Neural cell (in vitro differentiated cells): ENCODE measurements around the gene HEXIM1. TPM values are rescaled to one million over a fixed set of nuclear protein-coding genes. Genes with fewer than 3 reads are reported as not detected.

Experiments used
- H2AFZ ChIP-seq: fragments of 200-600, 300-800 bp; sonication (generic), shearing (Covaris generic); 2 replicates; pipeline ENCODE4 v1.6.0; 2014; ENCODE audit warnings: low read depth, mild to moderate bottlenecking, antibody characterized with exemption, low read length, moderate library complexity
- H3F3A ChIP-seq: fragments of 200-600 bp; shearing (Covaris generic); 2 replicates; pipeline ENCODE4 v1.6.1; 2016; ENCODE audit warnings: mild to moderate bottlenecking, moderate library complexity, mixed read lengths, antibody characterized with exemption, low read length; ENCODE audit not compliant: insufficient read depth, poor library complexity, severe bottlenecking
- H3K27ac ChIP-seq: fragments of 200-600, 300-800 bp; sonication (generic), shearing (Covaris generic); 2 replicates; pipeline ENCODE4 v1.5.1; 2014; ENCODE audit warnings: mild to moderate bottlenecking, low read length, moderate library complexity
- H3K27me3 ChIP-seq: fragments of 300-800, 200-600 bp; sonication (generic), shearing (Covaris generic); 2 replicates; pipeline ENCODE4 v1.6.0; 2014; ENCODE audit warnings: mild to moderate bottlenecking, low read depth, low read length, moderate library complexity; ENCODE audit not compliant: insufficient read depth
- H3K36me3 ChIP-seq: fragments of 300-800, 200-600 bp; sonication (generic), shearing (Covaris generic); 2 replicates; pipeline ENCODE4 v1.5.1; 2014; ENCODE audit warnings: mild to moderate bottlenecking, antibody characterized with exemption, low read length, moderate library complexity; ENCODE audit not compliant: insufficient read depth
- H3K4me2 ChIP-seq: fragments of 300-800, 200-600 bp; sonication (generic), shearing (Covaris generic); 2 replicates; pipeline ENCODE4 v1.6.0; 2014; ENCODE audit warnings: mild to moderate bottlenecking, low read length
- H3K4me3 ChIP-seq: fragments of 300-800, 200-600 bp; sonication (generic), shearing (Covaris generic); 2 replicates; pipeline ENCODE4 v1.5.1; 2014; ENCODE audit warnings: mild to moderate bottlenecking, low read length, moderate library complexity
- H3K79me2 ChIP-seq: fragments of 200-600 bp; shearing (Covaris generic); replicated peaks from 2 replicates; pipeline ENCODE4 v1.6.0; 2014; ENCODE audit warnings: mild to moderate bottlenecking, low read length, moderate library complexity; ENCODE audit not compliant: insufficient read depth
- H3K9ac ChIP-seq: fragments of 300-800, 200-600 bp; sonication (generic), shearing (Covaris generic); 2 replicates; pipeline ENCODE4 v1.6.1; 2016; ENCODE audit warnings: mild to moderate bottlenecking, low read length, mixed read lengths
- H3K9me2 ChIP-seq: fragments of 200-600 bp; shearing (Covaris generic); 2 replicates; pipeline ENCODE4 v1.6.1; 2016; ENCODE audit warnings: mild to moderate bottlenecking, low read length, mixed read lengths; ENCODE audit not compliant: insufficient read depth
- H3K9me3 ChIP-seq: fragments of 200-600, 300-800 bp; sonication (generic), shearing (Covaris generic); 2 replicates; pipeline ENCODE4 v1.6.1; 2016; ENCODE audit warnings: mild to moderate bottlenecking, mixed run types, low read length, moderate library complexity, mixed read lengths
- H4K20me1 ChIP-seq: fragments of 200-600 bp; shearing (Covaris generic); 2 replicates; pipeline ENCODE4 v1.6.1; 2016; ENCODE audit warnings: mild to moderate bottlenecking, mixed run types; ENCODE audit not compliant: insufficient read depth
- CTCF ChIP-seq: fragments of 450-650 bp; IDR thresholded peaks from 2 replicates; pipeline ENCODE4 v1.5.1; 2014; ENCODE audit warnings: antibody characterized with exemption, mild to moderate bottlenecking, moderate library complexity; ENCODE audit not compliant: poor library complexity, severe bottlenecking
- EP300 ChIP-seq: fragments of 450-650 bp; conservative IDR thresholded peaks from 2 replicates; pipeline ENCODE4 v1.6.1; 2014; ENCODE audit warnings: antibody characterized with exemption, mild to moderate bottlenecking, moderate library complexity; ENCODE audit not compliant: poor library complexity, severe bottlenecking
- EZH2 ChIP-seq: fragments of 200-600, 300-800 bp; shearing (Covaris generic), sonication (generic); IDR thresholded peaks from 2 replicates; pipeline ENCODE4 v1.6.1; 2014; ENCODE audit warnings: antibody characterized with exemption, low read length, borderline replicate concordance, mild to moderate bottlenecking; ENCODE audit not compliant: insufficient read depth, poor library complexity, severe bottlenecking
- MXI1 ChIP-seq: fragments of 450-650 bp; conservative IDR thresholded peaks from 2 replicates; pipeline ENCODE4 v1.6.1; 2014; ENCODE audit warnings: antibody characterized with exemption, mild to moderate bottlenecking; ENCODE audit not compliant: poor library complexity, severe bottlenecking
- POLR2AphosphoS5 ChIP-seq: IDR thresholded peaks from 2 replicates; pipeline ENCODE4 v1.6.1; 2012
- RAD21 ChIP-seq: fragments of 450-650 bp; conservative IDR thresholded peaks from 2 replicates; pipeline ENCODE4 v1.6.1; 2014; ENCODE audit warnings: antibody characterized with exemption, mild to moderate bottlenecking, moderate library complexity
- REST ChIP-seq: IDR thresholded peaks from 2 replicates; pipeline ENCODE4 v1.6.1; 2012; ENCODE audit warnings: borderline replicate concordance
- SMC3 ChIP-seq: fragments of 450-650 bp; conservative IDR thresholded peaks from 2 replicates; pipeline ENCODE4 v1.6.1; 2014; ENCODE audit warnings: antibody characterized with exemption, mild to moderate bottlenecking, moderate library complexity; ENCODE audit not compliant: poor library complexity
- TAF1 ChIP-seq: IDR thresholded peaks from 2 replicates; pipeline ENCODE4 v1.6.1; 2012; ENCODE audit warnings: low read depth
- polyA plus RNA-seq: library from polyadenylated mRNA; depleted of rRNA; stranded (reverse); fragments of >200 nt; gene quantifications from 2 replicates; pipeline ENCODE4 v1.2.3, GENCODE V29; 2014

Gene HEXIM1
- polyA plus RNA-seq, 1 donor from 2014 or later, result 9.0 TPM

GRCh38 chr17:45164734-45165269 is 16.5 kb downstream of the HEXIM1 start:
- Histone ChIP-seq H3K36me3 (no peaks in the 10 kb centered on the region), H3K4me2 (no peak overlapping the region), H3K4me3 (no peak overlapping the region), H3K9ac (no peak overlapping the region), H3K79me2 (peaks cover 9% of the 10 kb centered on the region), H3K27ac (no peak overlapping the region), H3K9me3 (no peaks in the 10 kb centered on the region), H4K20me1 (no peaks in the 10 kb centered on the region), H3F3A (no peaks in the 10 kb centered on the region), H3K27me3 (no peaks in the 10 kb centered on the region), H2AFZ (no peak overlapping the region), H3K9me2 (no peaks in the 10 kb centered on the region)
- TF ChIP-seq EZH2 (no peak), RAD21 (no peak), SMC3 (no peak), TAF1 (no peak), REST (no peak), POLR2AphosphoS5 (no peak), CTCF (no peak), MXI1 (no peak), EP300 (no peak)

GRCh38 chr17:45168991-45169752 is 20.9 kb downstream of the HEXIM1 start:
- Histone ChIP-seq H3K79me2 (no peaks in the 10 kb centered on the region), H2AFZ (no peak overlapping the region), H4K20me1 (no peaks in the 10 kb centered on the region), H3K9me2 (no peaks in the 10 kb centered on the region), H3K27ac (no peak overlapping the region), H3K27me3 (no peaks in the 10 kb centered on the region), H3K4me2 (no peak overlapping the region), H3K36me3 (no peaks in the 10 kb centered on the region), H3K4me3 (no peak overlapping the region), H3K9me3 (no peaks in the 10 kb centered on the region), H3K9ac (no peak overlapping the region), H3F3A (no peaks in the 10 kb centered on the region)
- TF ChIP-seq TAF1, result no peak
- TF ChIP-seq SMC3, result no peak
- TF ChIP-seq MXI1, result no peak
- no peak for TF ChIP-seq RAD21
- no peak for TF ChIP-seq CTCF
